Peyer's patch (tissue), 4 donors: ENCODE results near the gene KRTAP12-2. TPM values are rescaled to one million over a fixed set of nuclear protein-coding genes. Genes with fewer than 3 reads are reported as not detected.
"Not testable (repeated sequence)": the region's sequence is repeated elsewhere in the genome, so short reads cannot be mapped to it uniquely, and the experiment has no call there.

Source experiments
- DNase-seq, 3 donors: peaks; one replicate each; pipeline ENCODE4 v3.0.0-alpha.2; 2017 to 2019
- H3K27ac ChIP-seq, 4 donors: fragments of 200-600 bp; sonication (generic); one replicate each; pipeline ENCODE4 v1.5.1; 2016 to 2019
- H3K27me3 ChIP-seq, 2 donors: fragments of 200-600 bp; sonication (generic); one replicate each; pipeline ENCODE4 v1.5.1; 2019
- H3K36me3 ChIP-seq, 3 donors: fragments of 200-600 bp; sonication (generic); one replicate each; pipeline ENCODE4 v1.5.1; 2016 to 2019
- H3K4me1 ChIP-seq, 4 donors: fragments of 200-600 bp; sonication (generic); one replicate each; pipeline ENCODE4 v1.5.1; 2016 to 2019
- H3K4me3 ChIP-seq, 4 donors: fragments of 200-600 bp; sonication (generic); 1 replicate in 3 of 4; 2 replicates in 1 of 4; pipeline ENCODE4 v1.5.1; 2016 to 2019; ENCODE audit warnings: mild to moderate bottlenecking in 1 of 4
- H3K9me3 ChIP-seq, 4 donors: fragments of 200-600 bp; sonication (generic); one replicate each; pipeline ENCODE4 v1.5.1; 2016 to 2019; ENCODE audit warnings: mild to moderate bottlenecking in 1 of 4
- CTCF ChIP-seq, 6 experiments: fragments of 450-650 bp in 4 of 6; fragments of 200-600 bp in 2 of 6; sonication (generic) in 1 of 6; IDR thresholded peaks; one replicate each; pipeline ENCODE4 v1.5.1; 2017 to 2019; ENCODE audit warnings: antibody characterized with exemption in 6 of 6, mild to moderate bottlenecking in 3 of 6, moderate library complexity in 1 of 6
- POLR2A ChIP-seq, 2 donors: fragments of 450-650 bp; IDR thresholded peaks; one replicate each; pipeline ENCODE4 v1.5.1; 2017; ENCODE audit warnings: antibody characterized with exemption in 2 of 2, mild to moderate bottlenecking in 2 of 2, moderate library complexity in 2 of 2
- total RNA-seq, 4 donors: library from RNA; depleted of rRNA; stranded (reverse); fragments of >200 nt; gene quantifications; one replicate each; pipeline ENCODE4 v1.1.0, GENCODE V29; 2016

KRTAP12-2 gene
- total RNA-seq, 4 donors from 2014 or later = not detected

GRCh38 chr21:44677881-44678280 lies 11.2 kb upstream of the KRTAP12-2 start:
- no peak overlapping the region for H3K4me3 ChIP-seq
- no peaks in the 10 kb centered on the region for H3K4me1 ChIP-seq
- H3K36me3 ChIP-seq = no peaks in the 10 kb centered on the region
- no peaks in the 10 kb centered on the region for H3K9me3 ChIP-seq
- H3K27me3 ChIP-seq = no peaks in the 10 kb centered on the region
- H3K27ac ChIP-seq = no peak overlapping the region
- DNase-seq = no peak
- TF ChIP-seq CTCF (IDR thresholded peaks at IDR 0.05) = no peak
- TF ChIP-seq POLR2A (IDR thresholded peaks at IDR 0.05) = no peak

- DNase-seq = no peak
- Histone ChIP-seq H3K4me1 (no peaks in the 10 kb centered on the region), H3K27ac (no peak overlapping the region), H3K27me3 (no peaks in the 10 kb centered on the region), H3K4me3 (no peak overlapping the region), H3K36me3 (no peaks in the 10 kb centered on the region), H3K9me3 (peaks cover 0 to 15% (median 5%) of the 10 kb centered on the region in 4 donors)
- TF ChIP-seq CTCF (IDR thresholded peaks at IDR 0.05) (no peak), POLR2A (IDR thresholded peaks at IDR 0.05) (no peak)
Observed at GRCh38 chr21:44671911-44672310, 5.2 kb upstream of the KRTAP12-2 start.

- H3K4me1 ChIP-seq = no peaks in the 10 kb centered on the region
- TF ChIP-seq CTCF (IDR thresholded peaks at IDR 0.05) (no peak), POLR2A (IDR thresholded peaks at IDR 0.05) (no peak)
- DNase-seq = no peak
Observed at GRCh38 chr21:44670642-44671432, 4.1 kb upstream of the KRTAP12-2 start.

GRCh38 chr21:44667612-44668011 lies 885 bp upstream of the KRTAP12-2 start:
- Histone ChIP-seq H3K9me3 (peaks cover 0 to 15% (median 4%) of the 10 kb centered on the region in 4 donors), H3K27ac (no peak overlapping the region), H3K36me3 (no peaks in the 10 kb centered on the region), H3K4me1 (no peaks in the 10 kb centered on the region), H3K27me3 (no peaks in the 10 kb centered on the region), H3K4me3 (no peak overlapping the region)
- TF ChIP-seq POLR2A (IDR thresholded peaks at IDR 0.05) (no peak), CTCF (IDR thresholded peaks at IDR 0.05) (no peak)
- no peak for DNase-seq

More at GRCh38 chr21:44670642-44671432, 4.1 kb upstream of the KRTAP12-2 start:
- Histone ChIP-seq H3K36me3 (no peaks in the 10 kb centered on the region), H3K27ac (no peak overlapping the region), H3K9me3 (peaks cover 0 to 15% (median 5%) of the 10 kb centered on the region in 4 donors), H3K27me3 (no peaks in the 10 kb centered on the region), H3K4me3 (no peak overlapping the region)

- no peaks in the 10 kb centered on the region for H3K36me3 ChIP-seq
- TF ChIP-seq POLR2A (IDR thresholded peaks at IDR 0.05) = no peak
- no peak for TF ChIP-seq CTCF (IDR thresholded peaks at IDR 0.05)
- DNase-seq = no peak
Observed at GRCh38 chr21:44664691-44665090, 2.0 kb downstream of the KRTAP12-2 start.

GRCh38 chr21:44661567-44661966 lies 5.2 kb downstream of the KRTAP12-2 start:
- not testable (repeated sequence) for H3K36me3 ChIP-seq, H3K27ac ChIP-seq, H3K4me3 ChIP-seq, DNase-seq, H3K4me1 ChIP-seq, H3K27me3 ChIP-seq, H3K9me3 ChIP-seq

More at GRCh38 chr21:44664691-44665090, 2.0 kb downstream of the KRTAP12-2 start:
- H3K9me3 ChIP-seq = no peaks in the 10 kb centered on the region
- H3K27ac ChIP-seq = no peak overlapping the region
- no peaks in the 10 kb centered on the region for H3K4me1 ChIP-seq
- H3K27me3 ChIP-seq = no peaks in the 10 kb centered on the region
- no peak overlapping the region for H3K4me3 ChIP-seq
